A549 (cell line): Measurements from ENCODE around the gene MPHOSPH8. TPM values are rescaled to one million over a fixed set of nuclear protein-coding genes. Genes with fewer than 3 reads are reported as not detected.

Source experiments
- ATAC-seq, 2 experiments: fragments of 200-7000 bp in 1 of 2; fragments of >200 bp in 1 of 2; cut with Nextera tagmentation in 1 of 2; cut with Tn5 transposase in 1 of 2; 3 replicates each; pipeline versions ENCODE4 v1.8.0 to v1.9.1; 2018 to 2020; ENCODE audit warnings: mild to moderate bottlenecking in 1 of 2, moderate library complexity in 1 of 2
- CTCF ChIA-PET: fragments of 300-600 bp; sonication (Branson Sonifier 250); formaldehyde crosslinking; extraction: SDS; loops from one replicate; lab custom pipeline; 2021; ENCODE audit warnings: antibody characterized with exemption, inconsistent platforms; lab: Yijun Ruan, JAX
- POLR2A ChIA-PET: fragments of 350-600 bp; formaldehyde crosslinking; extraction: SDS; loops from one replicate; lab custom pipeline; 2021; ENCODE audit warnings: antibody characterized with exemption, inconsistent platforms; lab: Yijun Ruan, JAX
- DNase-seq, 2 experiments: peaks; one replicate each; pipeline versions ENCODE4 v3.0.0 to v3.0.0-alpha.2; 2011 to 2016; ENCODE audit warnings: low read depth in 1 of 2, low spot score in 1 of 2
- FAIRE-seq: peaks from 2 replicates; lab custom pipeline; 2011; peaks lifted over from hg19 to GRCh38; lab: Jason Lieb, UNC
- H3K27ac ChIP-seq, 2 experiments: fragments of >200 bp; sonication (Bioruptor Twin); formaldehyde crosslinking; 3 replicates each; pipeline ENCODE4 v1.5.1; 2016 to 2017
- H3K4me1 ChIP-seq: fragments of >200 bp; sonication (Bioruptor Twin); formaldehyde crosslinking; 3 replicates; pipeline ENCODE4 v1.6.1; 2016
- H3K4me2 ChIP-seq: fragments of >200 bp; sonication (Bioruptor Twin); formaldehyde crosslinking; 3 replicates; pipeline ENCODE4 v1.6.1; 2016
- H3K4me3 ChIP-seq: fragments of >200 bp; sonication (Bioruptor Twin); formaldehyde crosslinking; 3 replicates; pipeline ENCODE4 v1.5.1; 2016
- H3K9me3 ChIP-seq: fragments of >200 bp; sonication (Bioruptor Twin); formaldehyde crosslinking; 3 replicates; pipeline ENCODE4 v1.6.1; 2016
- ATOH8 ChIP-seq: fragments of 250-450 bp; sonication (Bioruptor Pico); IDR thresholded peaks from 2 replicates; pipeline ENCODE4 v1.5.0; 2020; ENCODE audit warnings: low read depth, mild to moderate bottlenecking, moderate library complexity
- BHLHE40 ChIP-seq: IDR thresholded peaks from 2 replicates; pipeline ENCODE4 v1.6.1; 2012; ENCODE audit warnings: low read depth, low read length, inconsistent platforms
- CBX8 ChIP-seq: fragments of 200-600 bp; sonication (generic); IDR thresholded peaks from 2 replicates; pipeline ENCODE4 v1.6.1; 2016
- CEBPB ChIP-seq, 2 experiments: fragments of >200 bp in 1 of 2; sonication (Bioruptor Twin) in 1 of 2; formaldehyde crosslinking in 1 of 2; IDR thresholded peaks; 2 replicates each; pipeline ENCODE4 v1.6.1; 2012 to 2016
- CTCF ChIP-seq: fragments of >200 bp; sonication (Bioruptor Twin); formaldehyde crosslinking; IDR thresholded peaks from 3 replicates; pipeline ENCODE4 v1.5.1; 2016
- EHF ChIP-seq: fragments of 250-450 bp; sonication (Bioruptor Pico); IDR thresholded peaks from 2 replicates; pipeline ENCODE4 v1.5.0; 2020; ENCODE audit warnings: mild to moderate bottlenecking
- EHMT2 ChIP-seq: fragments of 200-600 bp; sonication (generic); IDR thresholded peaks from 2 replicates; pipeline ENCODE4 v1.6.1; 2016; ENCODE audit warnings: antibody characterized with exemption, low read depth, mild to moderate bottlenecking, moderate library complexity
- EP300 ChIP-seq, 2 experiments: fragments of >200 bp; sonication (Bioruptor Twin); formaldehyde crosslinking; IDR thresholded peaks; 2 replicates in 1 of 2; 3 replicates in 1 of 2; pipeline ENCODE4 v1.6.1; 2016 to 2017
- FOSB ChIP-seq: fragments of 250-450 bp; sonication (Bioruptor Pico); IDR thresholded peaks from 2 replicates; pipeline ENCODE4 v1.5.0; 2020; ENCODE audit warnings: mild to moderate bottlenecking, moderate library complexity
- FOXS1 ChIP-seq: fragments of 250-450 bp; sonication (Bioruptor Pico); IDR thresholded peaks from 2 replicates; pipeline ENCODE4 v1.5.0; 2020; ENCODE audit warnings: mild to moderate bottlenecking, moderate library complexity
- GATA3 ChIP-seq: IDR thresholded peaks from 2 replicates; pipeline ENCODE4 v1.6.1; 2012; ENCODE audit warnings: borderline replicate concordance
- HDAC2 ChIP-seq: fragments of 200-600 bp; sonication (generic); IDR thresholded peaks from 2 replicates; pipeline ENCODE4 v1.6.1; 2016
- HES2 ChIP-seq: fragments of >200 bp; sonication (Bioruptor Twin); formaldehyde crosslinking; IDR thresholded peaks from 2 replicates; pipeline ENCODE4 v1.6.1; 2016
- HEYL ChIP-seq: fragments of 250-450 bp; sonication (Bioruptor Pico); IDR thresholded peaks from 2 replicates; pipeline ENCODE4 v1.8.0; 2021; ENCODE audit warnings: mild to moderate bottlenecking, moderate library complexity
- HMGXB4 ChIP-seq: fragments of 250-450 bp; sonication (Bioruptor Pico); IDR thresholded peaks from 2 replicates; pipeline ENCODE4 v1.5.0; 2021; ENCODE audit warnings: mild to moderate bottlenecking, moderate library complexity, borderline replicate concordance
- HOXA7 ChIP-seq: fragments of 250-450 bp; sonication (Bioruptor Pico); IDR thresholded peaks from 2 replicates; pipeline ENCODE4 v1.5.0; 2020; ENCODE audit warnings: mild to moderate bottlenecking, moderate library complexity
- HOXB13 ChIP-seq: fragments of 250-450 bp; sonication (Bioruptor Pico); IDR thresholded peaks from 2 replicates; pipeline ENCODE4 v1.5.0; 2020; ENCODE audit warnings: low read depth, mild to moderate bottlenecking, moderate library complexity
- KDM1A ChIP-seq: fragments of 200-600 bp; sonication (generic); IDR thresholded peaks from 2 replicates; pipeline ENCODE4 v1.6.1; 2016; ENCODE audit warnings: low read depth, mild to moderate bottlenecking
- MAZ ChIP-seq: fragments of 150-350 bp; IDR thresholded peaks from 2 replicates; pipeline ENCODE4 v1.6.1; 2014; ENCODE audit warnings: antibody characterized with exemption, low read depth, low read length, borderline replicate concordance
- NFE2L2 ChIP-seq: fragments of 150-350 bp; conservative IDR thresholded peaks from 2 replicates; pipeline ENCODE4 v1.6.1; 2014; ENCODE audit warnings: low read length
- NR3C1 ChIP-seq: fragments of >200 bp; sonication (Bioruptor Twin); formaldehyde crosslinking; IDR thresholded peaks from 3 replicates; pipeline ENCODE4 v1.6.1; 2017
- PHF8 ChIP-seq: fragments of 200-600 bp; sonication (generic); IDR thresholded peaks from 2 replicates; pipeline ENCODE4 v1.6.1; 2016; ENCODE audit warnings: low read depth, mild to moderate bottlenecking, antibody characterized with exemption, moderate library complexity, borderline replicate concordance
- POLR2A ChIP-seq: IDR thresholded peaks from 2 replicates; pipeline ENCODE4 v1.6.1; 2012; ENCODE audit warnings: mild to moderate bottlenecking, low read length
- RAD21 ChIP-seq, 2 experiments: fragments of >200 bp in 1 of 2; sonication (Bioruptor Twin) in 1 of 2; formaldehyde crosslinking in 1 of 2; IDR thresholded peaks in 1 of 2; conservative IDR thresholded peaks in 1 of 2; 2 replicates in 1 of 2; 3 replicates in 1 of 2; pipeline ENCODE4 v1.6.1; 2012 to 2018; ENCODE audit warnings: inconsistent platforms in 1 of 2
- RARB ChIP-seq: fragments of 250-450 bp; sonication (Bioruptor Pico); IDR thresholded peaks from 2 replicates; pipeline ENCODE4 v1.8.0; 2021; ENCODE audit warnings: mild to moderate bottlenecking, moderate library complexity
- REST ChIP-seq: fragments of 200-600 bp; sonication (generic); IDR thresholded peaks from 2 replicates; pipeline ENCODE4 v1.6.1; 2016; ENCODE audit warnings: antibody characterized with exemption, mild to moderate bottlenecking, moderate library complexity
- RNF2 ChIP-seq: fragments of 200-600 bp; sonication (generic); IDR thresholded peaks from 2 replicates; pipeline ENCODE4 v1.6.1; 2016; ENCODE audit warnings: low read depth, mild to moderate bottlenecking, antibody characterized with exemption, moderate library complexity, borderline replicate concordance
- ZC3H11A ChIP-seq: fragments of 450-650 bp; IDR thresholded peaks from 2 replicates; pipeline ENCODE4 v1.6.1; 2014; ENCODE audit warnings: antibody characterized with exemption, mild to moderate bottlenecking
- ZNF302 ChIP-seq: fragments of 250-450 bp; sonication (Bioruptor Pico); IDR thresholded peaks from 2 replicates; pipeline ENCODE4 v1.9.0; 2021; ENCODE audit warnings: inconsistent platforms, mild to moderate bottlenecking, moderate library complexity
- WGBS: methylation state at CpG from one replicate; pipeline ENCODE4 v1.1.6; 2017; ENCODE audit errors: missing lambda C conversion rate; 5-methylcytosine and 5-hydroxymethylcytosine counted together
- polyA plus RNA-seq, 4 experiments: library from polyadenylated mRNA; depleted of rRNA in 3 of 4; stranded (reverse); fragments of >200 nt; fragmentation: RNase III in 1 of 4; extraction: RNeasy Plus Mini Kit Qiagen cat#74134 plus additional on column Dnase treatment in 1 of 4; gene quantifications; 2 replicates in 3 of 4; 3 replicates in 1 of 4; pipeline ENCODE4 v1.2.3, GENCODE V29; 2011 to 2017

The MPHOSPH8 gene
- polyA plus RNA-seq, 2 of the 4 experiments (the other 2 are of a cell fraction): 15.2 to 16.2 TPM

GRCh38 chr13:19676168-19676567, 42.7 kb downstream of the MPHOSPH8 start:
- FAIRE-seq: no peak
- TF ChIP-seq HMGXB4 (CRISPR knock-in tag) (no peak), FOXS1 (no peak), NR3C1 (no peak), KDM1A (no peak), CTCF (no peak), HES2 (no peak), HEYL (no peak), RARB (CRISPR knock-in tag) (no peak), CEBPB (IDR thresholded peaks at IDR 0.05) (no peak), ZNF302 (no peak), ZC3H11A (no peak), CBX8 (no peak), ATOH8 (CRISPR knock-in tag) (no peak), RAD21 (conservative IDR thresholded peaks at IDR 0.05 in 1 of 2, IDR thresholded peaks at IDR 0.05 in 1 of 2) (no peak), MAZ (no peak), RNF2 (no peak), BHLHE40 (no peak), EP300 (IDR thresholded peaks at IDR 0.05) (no peak)
- no peak overlapping the region for H3K4me3 ChIP-seq
- H3K4me2 ChIP-seq: no peak overlapping the region
- ATAC-seq: no peak
- no peak overlapping the region for H3K27ac ChIP-seq
- 86% methylated on average over 3 of the region's 3 CpGs for WGBS
- H3K9me3 ChIP-seq: no peaks in the 10 kb centered on the region
- ChIA-PET POLR2A (no interaction called here), CTCF (no interaction called here)
- DNase-seq: no peak
- no peaks in the 10 kb centered on the region for H3K4me1 ChIP-seq

- no peak for DNase-seq
- no peak overlapping the region for H3K4me3 ChIP-seq
- TF ChIP-seq FOSB (no peak), NR3C1 (no peak)
- no peak for FAIRE-seq
- no peak overlapping the region for H3K4me2 ChIP-seq
- WGBS: 94% methylated on average over 7 of the region's 7 CpGs
- POLR2A ChIA-PET: no interaction called here
- CTCF ChIA-PET: no interaction called here
- H3K9me3 ChIP-seq: no peaks in the 10 kb centered on the region
- peaks cover 11% of the 10 kb centered on the region; the same call in 2 of the 3 replicates for H3K4me1 ChIP-seq
- no peak overlapping the region for H3K27ac ChIP-seq
- no peak for ATAC-seq
These were observed 47.3 kb downstream of the MPHOSPH8 start for GRCh38 chr13:19680751-19681150.

- Histone ChIP-seq H3K4me2 (no peak overlapping the region), H3K9me3 (no peaks in the 10 kb centered on the region), H3K4me3 (no peak overlapping the region), H3K4me1 (peaks cover 13% of the 10 kb centered on the region; the same call in 2 of the 3 replicates), H3K27ac (no peak overlapping the region)
- 89% methylated on average over 2 of the region's 2 CpGs for WGBS
- POLR2A ChIA-PET: no interaction called here
- CTCF ChIA-PET: interaction anchor here (1.0 kb wide), 1 partner anchor 278 kb away, joined by 3 read pairs; no protein-coding TSS in a partner anchor
- DNase-seq (no peak), FAIRE-seq (no peak), ATAC-seq (no peak)
- TF ChIP-seq ZNF302 (no peak), RARB (CRISPR knock-in tag) (no peak), HDAC2 (no peak), EHF (CRISPR knock-in tag) (no peak), NFE2L2 (no peak), PHF8 (no peak), GATA3 (no peak), HOXB13 (CRISPR knock-in tag) (no peak), HOXA7 (CRISPR knock-in tag) (no peak), EHMT2 (no peak), BHLHE40 (no peak), NR3C1 (no peak), REST (no peak), RAD21 (conservative IDR thresholded peaks at IDR 0.05 in 1 of 2, IDR thresholded peaks at IDR 0.05 in 1 of 2) (no peak), POLR2A (no peak)
These were observed 48.1 kb downstream of the MPHOSPH8 start for GRCh38 chr13:19681517-19681916.
